Measurements from ENCODE around the gene RENBP.
A peak's percentile ranks its signal among the peaks of the same experiment; 100 is the strongest.

RENBP gene

GRCh38 chrX:153971124-153971449, 26.6 kb upstream of the RENBP start:
- DNase-seq (ENCODE audit: low read depth in 2 of 3, low spot score in 1 of 3), result peak; percentile 79 to 83 (median 81)

- DNase-seq (ENCODE audit: low read depth in 2 of 3, low spot score in 1 of 3), result no peak
Measured at GRCh38 chrX:153970357-153971123, 26.1 kb upstream of the RENBP start.

DNA sequence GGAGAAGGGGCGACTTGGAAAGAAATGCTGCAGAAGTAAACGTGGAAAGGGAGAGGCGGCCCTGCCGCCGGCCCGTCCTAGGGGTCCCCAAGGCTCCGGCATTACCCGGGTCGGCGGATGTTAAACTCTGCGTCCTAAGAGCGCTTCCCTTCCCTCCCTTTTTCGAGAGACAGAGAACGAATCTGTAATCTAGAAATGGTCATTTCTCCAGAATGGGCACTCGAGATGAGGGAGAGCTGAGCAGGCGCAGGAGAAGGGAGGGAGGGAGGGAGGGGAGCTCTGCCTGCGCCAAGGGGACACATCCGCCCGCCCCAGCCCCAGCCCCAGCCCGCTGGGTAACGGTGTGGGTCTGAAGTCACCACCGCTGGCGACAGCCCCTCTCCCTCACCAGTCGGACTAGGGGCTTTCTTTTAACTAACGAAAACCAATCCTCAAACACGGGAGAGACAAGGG, 25.5 kb upstream of the RENBP start:
- no peak for DNase-seq (ENCODE audit: low read depth in 2 of 3, low spot score in 1 of 3)

GRCh38 chrX:153969125-153969903, 24.9 kb upstream of the RENBP start:
- no peak for DNase-seq (ENCODE audit: low read depth in 2 of 3, low spot score in 1 of 3)

DNA sequence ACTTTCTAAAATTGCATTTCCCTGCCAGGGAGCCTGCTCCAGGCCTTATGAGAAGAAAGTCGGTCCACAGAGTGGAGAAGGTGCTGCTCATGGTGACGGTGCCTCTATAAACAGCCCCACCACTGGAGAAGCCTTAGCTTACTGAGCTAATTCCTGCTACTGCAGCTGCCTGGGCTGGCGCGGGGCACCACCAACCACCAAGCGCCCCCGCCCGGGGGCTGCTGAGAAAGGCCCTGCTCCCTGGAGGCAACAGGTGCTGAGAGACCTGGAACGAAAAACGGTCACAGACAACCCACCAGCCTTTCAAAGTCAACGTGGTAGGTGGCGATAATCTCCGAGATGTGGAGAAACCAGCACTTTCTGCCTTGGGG, 24.3 kb upstream of the RENBP start:
- no peak for DNase-seq (ENCODE audit: low read depth in 2 of 3, low spot score in 1 of 3)

GRCh38 chrX:153968255-153968654, 23.8 kb upstream of the RENBP start:
- DNase-seq (ENCODE audit: low read depth in 2 of 3, low spot score in 1 of 3), result no peak

DNA sequence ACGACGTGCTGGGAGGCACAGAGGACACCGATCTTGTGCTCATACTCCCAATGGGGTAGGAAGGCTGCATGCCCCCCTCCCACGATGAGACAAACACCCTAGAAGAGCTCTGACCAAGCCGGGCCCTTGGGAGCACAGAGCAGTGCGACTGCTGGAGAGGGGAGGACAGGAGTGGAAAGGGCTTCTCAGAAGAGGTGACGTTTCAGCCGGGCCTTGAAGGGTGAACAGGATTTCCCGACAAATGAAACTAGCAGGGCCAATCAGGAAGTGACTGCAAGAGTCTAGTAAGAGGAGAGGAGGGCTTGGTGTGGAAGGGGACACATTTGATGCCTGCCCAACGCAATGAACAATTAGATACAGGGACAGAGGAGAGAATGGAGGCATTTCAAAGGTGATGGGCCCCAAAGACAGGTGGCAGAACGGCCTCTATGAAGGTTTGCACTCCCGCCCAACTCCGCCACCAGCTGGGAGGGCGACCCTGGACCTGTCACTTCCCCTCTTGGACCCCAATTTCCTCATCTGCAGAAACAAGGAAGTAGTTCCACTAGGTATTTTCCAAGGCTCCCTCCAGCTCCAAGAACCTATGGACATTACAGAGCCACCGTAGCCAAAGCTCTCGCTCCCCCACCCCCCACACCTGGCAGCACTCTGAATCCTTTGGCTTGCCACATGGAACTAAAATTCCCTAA, 23.2 kb upstream of the RENBP start:
- no peak for DNase-seq (ENCODE audit: low read depth in 2 of 3, low spot score in 1 of 3)

GRCh38 chrX:153966841-153967535, 22.5 kb upstream of the RENBP start:
- DNase-seq (ENCODE audit: low read depth in 2 of 3, low spot score in 1 of 3), result no peak

DNA sequence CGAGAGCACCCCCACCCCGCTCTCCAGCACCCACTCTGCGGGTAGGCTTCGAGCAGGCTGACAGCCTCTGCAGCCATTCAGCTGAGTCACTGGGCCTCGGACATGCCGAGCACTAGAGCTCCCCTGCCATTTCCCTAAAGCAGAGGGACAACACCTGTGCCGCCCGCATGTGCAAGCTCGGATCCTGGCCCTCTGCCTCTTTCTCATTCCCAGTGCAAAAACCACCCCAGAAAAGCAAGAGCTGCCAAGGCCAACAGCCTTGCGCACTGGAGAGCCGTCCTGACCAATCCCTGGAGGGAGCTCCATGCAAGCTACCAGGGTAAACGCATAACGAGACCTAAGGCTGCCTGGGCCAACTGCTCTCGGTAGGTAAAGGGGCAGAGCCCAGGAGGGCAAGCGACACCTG, 21.8 kb upstream of the RENBP start:
- no peak for DNase-seq (ENCODE audit: low read depth in 2 of 3, low spot score in 1 of 3)

GRCh38 chrX:153965406-153965805, 21.0 kb upstream of the RENBP start:
- DNase-seq (ENCODE audit: low read depth in 2 of 3, low spot score in 1 of 3), result no peak

DNA sequence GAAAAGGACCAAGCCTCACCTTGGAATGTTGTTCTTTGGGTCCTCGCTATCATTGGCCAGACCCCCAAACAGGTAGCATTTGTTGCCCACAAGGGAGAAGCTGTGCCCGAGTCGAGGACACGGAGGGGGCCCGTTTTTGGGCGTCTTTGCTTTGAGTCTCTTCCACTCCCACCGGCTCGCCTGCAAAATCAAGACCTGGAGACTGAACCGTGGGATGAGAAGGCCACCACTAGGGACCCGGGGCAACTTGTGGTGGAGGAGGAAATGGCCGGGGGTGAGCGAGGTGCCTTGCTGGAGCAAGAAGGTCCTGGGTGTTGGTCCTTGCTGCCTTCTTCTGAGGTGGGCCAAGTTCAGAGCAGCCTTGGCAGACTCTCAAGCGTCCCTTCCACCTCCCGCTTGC, 19.7 kb upstream of the RENBP start:
- DNase-seq (ENCODE audit: low read depth in 2 of 3, low spot score in 1 of 3), result no peak

DNA sequence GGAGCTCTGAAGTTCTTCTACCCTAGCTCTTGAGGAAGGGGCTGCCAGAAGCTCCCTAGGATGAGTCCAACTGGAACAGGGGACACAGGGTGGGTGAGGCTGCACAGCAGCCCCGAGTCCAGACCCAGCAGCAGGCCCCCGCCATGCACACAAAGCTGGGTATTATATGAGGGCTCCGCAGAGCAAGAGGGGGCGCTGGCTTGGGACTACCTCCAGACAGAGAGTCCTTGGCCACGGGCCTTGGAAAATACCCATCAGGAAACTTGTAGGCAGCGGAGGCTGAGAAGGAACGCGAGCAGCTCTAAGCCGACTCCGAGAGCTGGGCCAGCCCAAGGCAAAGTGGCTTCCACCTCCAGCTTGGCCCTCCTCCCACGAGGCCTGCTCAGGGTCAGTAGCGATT, 19.1 kb upstream of the RENBP start:
- no peak for DNase-seq (ENCODE audit: low read depth in 2 of 3, low spot score in 1 of 3)

- DNase-seq (ENCODE audit: low read depth in 2 of 3, low spot score in 1 of 3), result no peak
Measured at GRCh38 chrX:153961292-153961691, 16.8 kb upstream of the RENBP start.

- DNase-seq (ENCODE audit: low read depth in 2 of 3, low spot score in 1 of 3), result no peak
Measured at GRCh38 chrX:153960786-153961185, 16.3 kb upstream of the RENBP start.

DNA sequence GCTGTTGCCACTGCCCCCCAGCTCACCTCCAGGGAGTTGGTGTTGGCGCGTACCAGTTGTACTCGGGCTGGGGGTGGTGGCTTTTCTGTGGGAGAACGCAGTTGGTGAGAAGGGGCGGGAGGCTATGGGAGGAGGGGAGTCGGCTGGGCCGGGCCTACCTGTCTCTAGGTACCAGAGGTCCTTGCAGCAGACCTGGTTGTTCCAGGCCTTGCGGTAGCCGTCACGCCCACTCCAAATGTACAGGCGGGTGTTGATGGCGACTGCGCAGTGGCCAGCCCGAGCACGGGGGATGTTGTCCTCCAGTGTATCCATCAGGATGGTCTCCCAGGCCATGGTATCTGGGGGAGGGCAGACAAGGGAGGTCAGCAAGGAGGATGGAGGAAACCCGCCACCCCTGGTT, 15.6 kb upstream of the RENBP start:
- no peak for DNase-seq (ENCODE audit: low read depth in 2 of 3, low spot score in 1 of 3)

- no peak for DNase-seq (ENCODE audit: low read depth in 2 of 3, low spot score in 1 of 3)
Measured at GRCh38 chrX:153959649-153960048, 15.2 kb upstream of the RENBP start.

DNA sequence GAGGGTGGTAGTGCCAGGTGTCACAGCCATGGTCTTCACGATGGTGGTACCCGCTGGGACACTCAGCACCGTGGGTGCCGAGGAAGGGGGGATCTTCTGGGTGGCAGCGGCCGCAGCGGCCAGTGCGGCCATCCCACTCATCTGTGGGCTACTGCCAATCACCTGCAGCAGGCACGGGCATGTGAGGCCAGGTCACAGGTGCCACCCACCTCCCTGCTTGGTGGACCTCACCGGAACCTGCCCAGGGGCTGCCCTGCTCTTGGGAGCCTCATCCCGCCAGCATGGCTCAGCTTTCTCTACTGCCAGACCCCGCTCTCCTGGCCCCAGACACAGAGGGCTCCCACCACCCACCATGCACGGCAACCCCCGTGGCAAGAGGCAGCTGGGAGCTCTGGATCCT, 14.2 kb upstream of the RENBP start:
- DNase-seq (ENCODE audit: low read depth in 2 of 3, low spot score in 1 of 3), result no peak

DNA sequence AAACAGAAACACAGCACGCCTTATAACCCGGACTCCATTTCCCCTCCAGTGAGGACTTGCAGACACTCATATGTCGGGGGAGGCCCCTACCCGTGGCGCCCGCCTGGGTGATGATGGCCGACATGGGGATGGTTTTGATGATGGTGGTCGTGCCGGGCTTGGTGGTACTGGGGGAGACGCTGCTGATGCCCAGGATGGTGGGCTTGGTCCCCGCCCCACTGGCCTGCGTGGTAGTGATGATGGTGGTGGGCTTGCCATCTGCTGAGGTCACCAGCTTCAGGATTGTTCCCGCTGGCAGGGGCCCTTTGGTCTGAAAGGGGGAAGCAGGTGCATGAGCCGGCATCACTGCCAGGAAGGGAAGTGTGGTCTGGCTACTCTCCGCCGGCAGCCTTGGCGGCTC, 12.8 kb upstream of the RENBP start:
- no peak for DNase-seq (ENCODE audit: low read depth in 2 of 3, low spot score in 1 of 3)

GRCh38 chrX:153956044-153956907, 11.8 kb upstream of the RENBP start:
- DNase-seq (ENCODE audit: low read depth in 2 of 3, low spot score in 1 of 3), result no peak

- DNase-seq (ENCODE audit: low read depth in 2 of 3, low spot score in 1 of 3), result no peak
Measured at GRCh38 chrX:153955228-153955732, 10.8 kb upstream of the RENBP start.

All from stimulated activated CD4-positive, alpha-beta T cell treated with anti-CD3 and anti-CD28 coated beads, Interleukin-12 subunit alpha, Interleukin-12 subunit beta, amount 100 ng/mL, for 48 hours (primary cell).